GM19023 (cell line): ENCODE results near the gene PITRM1.

ENCODE experiments used
- ATAC-seq: cut with Tn5 transposase; IDR thresholded peaks from one replicate; pipeline ENCODE4 v1.9.1; 2021; ENCODE audit warnings: mild to moderate bottlenecking, moderate library complexity; ENCODE audit not compliant: unreplicated experiment

Gene PITRM1

DNA sequence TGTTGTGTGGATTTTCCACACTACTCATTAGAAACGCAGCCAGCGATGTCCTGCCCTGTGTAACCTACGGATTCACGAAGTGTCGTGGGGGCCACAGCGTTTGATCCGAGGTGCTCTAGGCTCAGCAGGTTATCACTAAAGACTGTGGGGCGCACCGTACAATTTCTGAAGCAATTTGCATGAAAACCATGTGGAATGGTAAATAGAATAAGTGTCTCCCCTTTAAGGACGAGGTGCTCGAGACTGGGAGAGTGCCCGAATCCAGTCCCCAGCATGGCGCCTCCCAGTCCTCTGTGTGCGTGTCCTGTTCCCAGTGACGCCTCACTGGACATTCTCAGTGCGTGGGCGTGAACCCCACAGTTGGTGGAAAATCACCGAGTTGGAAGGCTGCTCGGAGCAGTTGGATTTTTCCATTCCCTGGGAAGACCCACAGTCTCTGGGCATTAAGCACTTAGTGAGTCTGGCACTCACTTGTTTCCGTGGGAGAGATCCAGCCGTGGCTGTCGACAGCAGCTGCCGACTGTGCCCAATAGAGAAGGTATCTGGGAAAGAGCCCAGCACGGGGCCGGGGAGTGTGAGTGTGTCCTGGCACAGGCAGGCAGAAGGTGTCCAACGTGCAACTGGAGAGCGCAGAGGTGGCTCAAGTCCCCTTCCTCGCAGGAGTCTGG lies 68.2 kb downstream of the PITRM1 start:
- no peak for ATAC-seq

GRCh38 chr10:3103646-3104045 lies 68.9 kb downstream of the PITRM1 start:
- no peak for ATAC-seq

GRCh38 chr10:3102720-3103427 lies 69.7 kb downstream of the PITRM1 start:
- ATAC-seq = no peak

- ATAC-seq = no peak
Measured at GRCh38 chr10:3100856-3101640, 71.5 kb downstream of the PITRM1 start.

DNA sequence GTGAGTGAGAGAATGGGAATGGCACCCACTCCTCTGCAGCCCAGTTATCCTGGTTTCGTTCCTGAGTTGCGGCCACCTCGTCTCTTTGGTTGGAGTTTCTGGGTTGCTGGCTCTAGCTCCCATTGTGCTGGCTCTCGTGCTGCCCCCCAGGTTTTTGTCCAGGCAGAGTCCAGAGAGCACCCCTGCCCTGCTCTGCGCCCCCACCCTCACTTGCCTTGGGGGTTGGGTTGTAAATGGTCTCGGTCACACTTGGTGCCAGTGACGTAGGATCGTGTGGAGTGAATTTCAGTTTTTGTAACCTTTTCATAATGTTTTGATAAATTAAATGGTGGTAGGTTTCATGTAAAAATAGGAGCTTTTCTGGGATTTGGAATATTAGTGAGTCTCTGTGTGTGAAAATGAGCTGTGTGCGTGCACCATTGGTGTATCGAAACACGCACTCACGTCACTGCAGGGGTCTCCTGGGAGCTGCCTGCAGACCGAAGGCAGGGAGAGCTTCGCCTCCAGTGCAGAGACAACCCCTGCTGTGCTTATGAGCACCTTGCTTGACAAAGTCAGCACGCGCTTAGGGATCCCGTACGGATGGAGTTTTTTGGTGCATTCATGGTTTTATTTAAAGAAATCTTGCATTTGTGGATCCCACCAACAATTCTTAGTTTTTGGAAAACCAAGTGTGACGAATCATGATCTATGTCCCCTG lies 72.3 kb downstream of the PITRM1 start:
- ATAC-seq = no peak

GRCh38 chr10:3099291-3100092 lies 73.1 kb downstream of the PITRM1 start:
- no peak for ATAC-seq

- no peak for ATAC-seq
Measured at GRCh38 chr10:3098689-3099088, 73.9 kb downstream of the PITRM1 start.

GRCh38 chr10:3097160-3097559 lies 75.4 kb downstream of the PITRM1 start:
- ATAC-seq = no peak

GRCh38 chr10:3096149-3096548 lies 76.4 kb downstream of the PITRM1 start:
- ATAC-seq = no peak

DNA sequence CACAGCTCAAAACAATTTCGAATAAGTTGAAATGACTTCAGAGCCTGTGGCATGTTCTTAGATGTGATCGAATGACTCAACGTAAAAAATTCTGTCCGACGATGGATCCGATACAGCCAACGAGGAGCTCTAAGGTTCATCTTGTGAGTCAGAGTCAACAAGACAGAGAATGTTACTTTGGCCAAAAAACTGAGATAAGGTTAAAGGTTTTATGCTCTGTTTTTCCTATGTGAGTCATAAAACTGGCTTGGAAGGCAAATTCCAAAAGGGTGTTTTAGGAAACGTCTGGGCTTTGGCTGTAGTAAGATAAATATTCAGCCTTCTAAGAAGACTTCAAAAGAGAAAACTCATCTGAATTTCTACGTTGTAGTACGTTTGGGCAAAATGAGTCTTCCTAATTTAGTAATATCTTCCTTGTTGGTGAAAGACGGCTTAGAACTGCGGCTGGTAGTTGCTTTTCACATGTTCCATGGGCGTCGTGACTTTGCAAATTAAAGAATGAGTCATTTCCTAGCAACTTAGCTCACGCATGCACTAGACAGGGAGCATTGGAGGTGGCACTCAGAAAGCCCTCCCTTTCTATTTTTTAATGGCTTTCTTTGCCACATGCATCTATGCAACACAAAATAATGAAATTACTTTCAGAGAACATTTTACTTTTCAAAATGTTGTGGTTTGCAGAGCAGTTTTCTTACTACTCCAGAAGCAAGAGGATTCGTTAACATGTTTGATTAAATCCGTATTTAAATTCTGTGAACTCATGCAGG lies 77.0 kb downstream of the PITRM1 start:
- peak; percentile 68 for ATAC-seq

GRCh38 chr10:3094609-3095036 lies 78.0 kb downstream of the PITRM1 start:
- no peak for ATAC-seq

GRCh38 chr10:3093996-3094395 lies 78.6 kb downstream of the PITRM1 start:
- ATAC-seq = no peak

DNA sequence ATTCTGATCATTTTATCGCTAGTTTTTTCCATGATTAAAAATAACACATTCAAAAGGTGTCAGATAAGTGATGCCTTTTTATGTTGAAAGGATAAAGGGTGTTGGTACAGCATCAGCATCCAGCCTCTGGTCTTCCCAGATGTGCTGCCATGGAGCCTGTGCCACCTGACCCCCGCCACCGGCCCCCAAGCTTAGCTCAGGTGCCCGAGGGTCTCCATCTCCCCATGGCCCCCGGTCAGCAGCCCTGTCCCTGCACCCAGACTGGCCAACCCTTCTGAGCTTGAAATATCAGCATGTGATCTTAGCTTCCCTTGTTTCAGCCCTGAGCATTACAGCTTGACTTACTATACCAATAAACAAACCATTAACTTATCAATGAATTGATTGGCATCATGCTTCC lies 80.7 kb downstream of the PITRM1 start:
- ATAC-seq = no peak

DNA sequence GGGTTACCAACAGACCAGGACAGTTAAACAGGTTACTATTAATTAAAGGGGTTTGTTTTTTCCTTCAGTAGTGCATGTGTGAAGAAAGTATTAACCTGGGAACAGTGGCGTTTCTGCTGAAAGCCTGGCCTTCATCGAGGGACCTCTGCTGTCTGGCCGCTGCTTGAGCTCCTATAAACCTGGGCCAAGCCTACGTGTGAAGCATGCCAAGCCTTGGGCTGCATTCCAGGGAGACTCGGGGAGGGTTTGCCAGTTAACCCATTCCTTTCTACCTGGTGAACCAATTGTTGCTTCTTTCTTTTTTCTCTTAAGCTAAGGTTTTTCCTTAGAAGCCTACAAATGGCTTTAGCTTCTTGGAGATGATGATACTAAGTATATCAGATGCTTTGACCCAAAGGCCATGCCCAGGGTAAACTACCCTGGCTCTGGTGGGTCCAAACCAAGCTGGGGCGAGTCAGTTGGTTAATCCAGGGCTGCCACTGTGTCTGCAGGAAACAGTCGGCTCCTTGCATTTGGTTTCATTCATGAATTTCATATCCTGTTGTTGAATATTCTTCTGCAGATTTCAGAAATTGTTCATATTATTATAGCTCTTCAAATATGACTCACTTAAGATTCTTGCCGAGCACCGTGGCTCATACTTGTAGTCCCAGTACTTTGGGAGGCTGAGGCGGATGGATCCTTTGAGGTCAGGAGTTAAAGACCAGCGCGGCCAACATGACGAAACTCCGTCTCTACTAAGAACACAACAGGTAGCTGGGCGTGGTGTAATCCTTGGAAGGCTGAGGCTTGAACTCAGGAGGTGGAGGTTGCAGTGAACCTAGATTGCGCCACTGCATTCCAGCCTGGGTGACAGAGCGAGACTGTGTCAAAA lies 81.4 kb downstream of the PITRM1 start:
- ATAC-seq = no peak

GRCh38 chr10:3090388-3090787 lies 82.2 kb downstream of the PITRM1 start:
- no peak for ATAC-seq
